Lung (tissue), 12 donors: ENCODE measurements around the gene TOR4A. TPM values are rescaled to one million over a fixed set of nuclear protein-coding genes. Genes with fewer than 3 reads are reported as not detected.

Experiments
- ATAC-seq: fragments of 200-7000 bp; cut with Tn5 transposase; one replicate; pipeline ENCODE4 v1.9.1; 2020; ENCODE audit warnings: moderate number of reproducible peaks; ENCODE audit not compliant: insufficient read depth, low FRiP score
- DNase-seq, 3 donors: peaks; one replicate each; pipeline ENCODE4 v3.0.0-alpha.2; 2013 to 2017
- H3K27ac ChIP-seq, 2 donors: one replicate each; pipeline ENCODE4 v1.5.1; 2013; ENCODE audit warnings: mild to moderate bottlenecking in 2 of 2, moderate library complexity in 2 of 2, control low read depth in 1 of 2, inconsistent platforms in 1 of 2, low read depth in 1 of 2, low read length in 1 of 2
- H3K27me3 ChIP-seq, 3 donors: one replicate each; pipeline ENCODE4 v1.5.1; 2013; ENCODE audit warnings: low read length in 2 of 3; ENCODE audit not compliant: control insufficient read depth in 3 of 3, insufficient read depth in 3 of 3
- H3K36me3 ChIP-seq, 4 donors: one replicate each; pipeline ENCODE4 v1.5.1; 2013; ENCODE audit warnings: low read length in 4 of 4, mild to moderate bottlenecking in 1 of 4, moderate library complexity in 1 of 4; ENCODE audit not compliant: control insufficient read depth in 4 of 4, insufficient read depth in 4 of 4
- H3K4me1 ChIP-seq, 5 donors: one replicate each; pipeline ENCODE4 v1.5.1; 2013; ENCODE audit warnings: low read length in 5 of 5, mild to moderate bottlenecking in 2 of 5, moderate library complexity in 1 of 5; ENCODE audit not compliant: control insufficient read depth in 5 of 5, insufficient read depth in 5 of 5
- H3K4me3 ChIP-seq: one replicate; pipeline ENCODE4 v1.5.1; 2013; ENCODE audit warnings: mild to moderate bottlenecking, control low read depth, moderate library complexity
- H3K9ac ChIP-seq, 2 donors: one replicate each; pipeline ENCODE4 v1.5.1; 2013; ENCODE audit warnings: low read length in 2 of 2, control low read depth in 1 of 2; ENCODE audit not compliant: insufficient read depth in 1 of 2
- H3K9me3 ChIP-seq, 4 donors: one replicate each; pipeline ENCODE4 v1.5.1; 2013; ENCODE audit warnings: low read length in 3 of 4, mild to moderate bottlenecking in 1 of 4, moderate library complexity in 1 of 4; ENCODE audit not compliant: control insufficient read depth in 4 of 4, insufficient read depth in 3 of 4
- WGBS, 2 donors: extraction: QIAGEN DNeasy Blood & Tissue Kit; methylation state at CpG; one replicate each; pipeline ENCODE4 v1.1.7; 2013; 5-methylcytosine and 5-hydroxymethylcytosine counted together
- polyA plus RNA-seq, 2 donors: library from polyadenylated mRNA; stranded (reverse); fragments of 200-250 nt; gene quantifications; one replicate each; pipeline ENCODE4 v1.2.1, GENCODE V29; 2013
- total RNA-seq, 2 donors: library from RNA; depleted of rRNA in 1 of 2; stranded (reverse); fragments of >200 nt in 1 of 2; gene quantifications; one replicate each; pipeline ENCODE4 v1.2.1, GENCODE V29; 2014 to 2021
- TF ChIP-seq, protein P1 (sequence below): IDR thresholded peaks from 2 replicates; pipeline ENCODE4 v1.5.1; 2012; ENCODE audit warnings: mild to moderate bottlenecking; ENCODE audit errors: control extremely low read depth, extremely low read depth
- donor health status: control.
- donor health status: control.
- donor health status: Bipolar disorder and iron deficiency.
- donor health status: healthy.
- donor health status: DM: yes; HTN: yes; CAD: no.

Gene TOR4A
- total and polyA plus RNA-seq, 4 donors, result 9.6 to 42.5 (median 20.7) TPM

DNA sequence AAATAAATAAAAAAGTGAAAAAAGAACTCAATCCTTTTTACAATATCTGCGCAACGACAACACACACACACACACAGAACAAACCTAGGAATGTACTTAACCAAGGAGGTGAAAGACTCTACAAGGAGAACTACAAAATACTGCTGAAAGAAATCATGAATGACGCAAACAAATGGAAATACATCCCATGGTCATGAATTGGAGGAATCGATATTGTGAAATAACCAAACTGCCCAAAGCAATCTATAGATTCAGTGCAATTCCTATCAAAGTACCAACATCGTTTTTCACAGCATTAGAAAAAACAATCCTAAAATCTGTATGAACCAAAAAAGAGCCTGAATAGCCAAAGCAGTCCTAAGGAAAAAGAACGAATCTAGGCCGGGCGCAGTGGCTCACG lies 54.4 kb downstream of the TOR4A start:
- H3K27ac ChIP-seq, result no peak overlapping the region
- H3K36me3 ChIP-seq, result peaks cover 0 to 1% (median 0%) of the 10 kb centered on the region in 4 donors
- H3K9ac ChIP-seq, result no peak overlapping the region
- H3K4me1 ChIP-seq, result no peaks in the 10 kb centered on the region
- DNase-seq (no peak), ATAC-seq (no peak)
- H3K27me3 ChIP-seq, result no peaks in the 10 kb centered on the region
- peaks cover 0 to 3% (median 1%) of the 10 kb centered on the region in 4 donors for H3K9me3 ChIP-seq
- WGBS, 2 donors, result 95 to 96% methylated on average over 9 of the region's 9 CpGs
- TF ChIP-seq, protein P1, sequence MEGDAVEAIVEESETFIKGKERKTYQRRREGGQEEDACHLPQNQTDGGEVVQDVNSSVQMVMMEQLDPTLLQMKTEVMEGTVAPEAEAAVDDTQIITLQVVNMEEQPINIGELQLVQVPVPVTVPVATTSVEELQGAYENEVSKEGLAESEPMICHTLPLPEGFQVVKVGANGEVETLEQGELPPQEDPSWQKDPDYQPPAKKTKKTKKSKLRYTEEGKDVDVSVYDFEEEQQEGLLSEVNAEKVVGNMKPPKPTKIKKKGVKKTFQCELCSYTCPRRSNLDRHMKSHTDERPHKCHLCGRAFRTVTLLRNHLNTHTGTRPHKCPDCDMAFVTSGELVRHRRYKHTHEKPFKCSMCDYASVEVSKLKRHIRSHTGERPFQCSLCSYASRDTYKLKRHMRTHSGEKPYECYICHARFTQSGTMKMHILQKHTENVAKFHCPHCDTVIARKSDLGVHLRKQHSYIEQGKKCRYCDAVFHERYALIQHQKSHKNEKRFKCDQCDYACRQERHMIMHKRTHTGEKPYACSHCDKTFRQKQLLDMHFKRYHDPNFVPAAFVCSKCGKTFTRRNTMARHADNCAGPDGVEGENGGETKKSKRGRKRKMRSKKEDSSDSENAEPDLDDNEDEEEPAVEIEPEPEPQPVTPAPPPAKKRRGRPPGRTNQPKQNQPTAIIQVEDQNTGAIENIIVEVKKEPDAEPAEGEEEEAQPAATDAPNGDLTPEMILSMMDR, result no peak
- no peak overlapping the region for H3K4me3 ChIP-seq

Other genes with a start within 250 kb of the TOR4A start
- gene ABCA2, start 249.5 kb upstream of the TOR4A start, total RNA-seq, result 10 to 100 TPM; 13.4 to 39.0 TPM
- gene ABCA2, start 249.5 kb upstream of the TOR4A start, polyA plus RNA-seq, result 10 to 100 TPM; 14.8 to 18.1 TPM
- gene FUT7, start 245.6 kb upstream of the TOR4A start, total RNA-seq, result 1 to 10 TPM in 1 of 2 donors, under 1 TPM in 1; 0.37 to 1.0 TPM
- 1 to 10 TPM in 1 of 2 donors, under 1 TPM in 1; 0.45 to 5.5 TPM for gene FUT7, start 245.6 kb upstream of the TOR4A start, polyA plus RNA-seq
- gene NPDC1, start 231.5 kb upstream of the TOR4A start, total RNA-seq, result 10 to 100 TPM; 28.7 to 99.3 TPM
- gene NPDC1, start 231.5 kb upstream of the TOR4A start, polyA plus RNA-seq, result 10 to 100 TPM; 49.0 to 87.5 TPM
- gene ENTPD2, start 223.7 kb upstream of the TOR4A start, total RNA-seq, result 1 to 10 TPM; 1.8 to 3.2 TPM
- gene ENTPD2, start 223.7 kb upstream of the TOR4A start, polyA plus RNA-seq, result under 1 TPM; 0.39 to 0.53 TPM
- 1 to 10 TPM; 1.4 to 1.7 TPM for gene SAPCD2, start 207.2 kb upstream of the TOR4A start, total RNA-seq
- gene SAPCD2, start 207.2 kb upstream of the TOR4A start, polyA plus RNA-seq, result 1 to 10 TPM; 1.3 to 2.1 TPM
- gene UAP1L1, start 200.2 kb upstream of the TOR4A start, total RNA-seq, result 10 to 100 TPM; 12.2 to 35.5 TPM
- 10 to 100 TPM; 14.5 to 19.7 TPM for gene UAP1L1, start 200.2 kb upstream of the TOR4A start, polyA plus RNA-seq
- 10 to 100 TPM; 56.7 to 70.9 TPM for gene MAN1B1, start 190.7 kb upstream of the TOR4A start, total RNA-seq
- gene MAN1B1, start 190.7 kb upstream of the TOR4A start, polyA plus RNA-seq, result 10 to 100 TPM; 40.3 to 56.9 TPM
- 100 to 1,000 TPM in 1 of 2 donors, 10 to 100 TPM in 1; 48.0 to 236 TPM for gene DPP7, start 163.0 kb upstream of the TOR4A start, total RNA-seq
- gene DPP7, start 163.0 kb upstream of the TOR4A start, polyA plus RNA-seq, result 100 to 1,000 TPM; 220 to 436 TPM
- gene GRIN1, start 138.6 kb upstream of the TOR4A start, total RNA-seq, result under 1 TPM; 0.06 to 0.49 TPM
- under 1 TPM; 0.18 to 0.51 TPM for gene GRIN1, start 138.6 kb upstream of the TOR4A start, polyA plus RNA-seq
- gene LRRC26, start 107.7 kb upstream of the TOR4A start, total RNA-seq, result 1 to 10 TPM in 1 of 2 donors, under 1 TPM in 1; 0.77 to 5.2 TPM
- under 1 TPM; 0.12 to 0.37 TPM for gene LRRC26, start 107.7 kb upstream of the TOR4A start, polyA plus RNA-seq
- gene TMEM210, start 105.7 kb upstream of the TOR4A start, total RNA-seq, result not detected
- not detected for gene TMEM210, start 105.7 kb upstream of the TOR4A start, polyA plus RNA-seq
- gene ANAPC2, start 89.2 kb upstream of the TOR4A start, total RNA-seq, result 10 to 100 TPM; 31.9 to 60.9 TPM
- gene ANAPC2, start 89.2 kb upstream of the TOR4A start, polyA plus RNA-seq, result 10 to 100 TPM; 32.3 to 50.0 TPM
- gene SSNA1, start 89.0 kb upstream of the TOR4A start, total RNA-seq, result 10 to 100 TPM; 40.8 to 87.0 TPM
- 100 to 1,000 TPM; 114 to 144 TPM for gene SSNA1, start 89.0 kb upstream of the TOR4A start, polyA plus RNA-seq
- 10 to 100 TPM in 1 of 2 donors, 1 to 10 TPM in 1; 8.9 to 30.6 TPM for gene TPRN, start 77.0 kb upstream of the TOR4A start, total RNA-seq
- gene TPRN, start 77.0 kb upstream of the TOR4A start, polyA plus RNA-seq, result 10 to 100 TPM; 12.6 to 18.3 TPM
- gene TMEM203, start 72.1 kb upstream of the TOR4A start, total RNA-seq, result 10 to 100 TPM; 26.0 to 35.8 TPM
- gene TMEM203, start 72.1 kb upstream of the TOR4A start, polyA plus RNA-seq, result 10 to 100 TPM; 31.8 to 39.3 TPM
- 10 to 100 TPM in 1 of 2 donors, 1 to 10 TPM in 1; 4.5 to 22.0 TPM for gene NDOR1, start 72.0 kb upstream of the TOR4A start, total RNA-seq
- gene NDOR1, start 72.0 kb upstream of the TOR4A start, polyA plus RNA-seq, result 10 to 100 TPM; 11.8 to 12.2 TPM
- 1 to 10 TPM; 1.7 to 7.5 TPM for gene RNF208, start 55.5 kb upstream of the TOR4A start, total RNA-seq
- gene RNF208, start 55.5 kb upstream of the TOR4A start, polyA plus RNA-seq, result 10 to 100 TPM in 1 of 2 donors, 1 to 10 TPM in 1; 3.1 to 12.0 TPM
- gene CYSRT1, start 52.6 kb upstream of the TOR4A start, total RNA-seq, result under 1 TPM in 1 of 2 donors, not detected in 1; 0.92 TPM
- 1 to 10 TPM in 1 of 2 donors, under 1 TPM in 1; 0.70 to 2.7 TPM for gene CYSRT1, start 52.6 kb upstream of the TOR4A start, polyA plus RNA-seq
- 1 to 10 TPM in 1 of 2 donors, under 1 TPM in 1; 0.52 to 1.1 TPM for gene RNF224, start 50.2 kb upstream of the TOR4A start, total RNA-seq
- gene RNF224, start 50.2 kb upstream of the TOR4A start, polyA plus RNA-seq, result 1 to 10 TPM in 1 of 2 donors, under 1 TPM in 1; 0.24 to 1.1 TPM
- gene SLC34A3, start 46.8 kb upstream of the TOR4A start, total RNA-seq, result under 1 TPM in 1 of 2 donors, not detected in 1; 0.65 TPM
- gene SLC34A3, start 46.8 kb upstream of the TOR4A start, polyA plus RNA-seq, result under 1 TPM; 0.03 to 0.12 TPM
- 100 to 1,000 TPM; 163 to 505 TPM for gene TUBB4B, start 36.4 kb upstream of the TOR4A start, total RNA-seq
- gene TUBB4B, start 36.4 kb upstream of the TOR4A start, polyA plus RNA-seq, result 100 to 1,000 TPM; 326 to 338 TPM
- gene STPG3, start 26.4 kb upstream of the TOR4A start, total RNA-seq, result not detected
- under 1 TPM in 1 of 2 donors, not detected in 1; 0.18 TPM for gene STPG3, start 26.4 kb upstream of the TOR4A start, polyA plus RNA-seq
- 10 to 100 TPM; 30.4 to 56.2 TPM for gene NELFB, start 22.4 kb upstream of the TOR4A start, total RNA-seq
- 10 to 100 TPM; 37.3 to 51.1 TPM for gene NELFB, start 22.4 kb upstream of the TOR4A start, polyA plus RNA-seq
- 10 to 100 TPM in 1 of 2 donors, 1 to 10 TPM in 1; 5.2 to 10.8 TPM for gene NRARP, start 24.5 kb downstream of the TOR4A start, total RNA-seq
- gene NRARP, start 24.5 kb downstream of the TOR4A start, polyA plus RNA-seq, result 1 to 10 TPM; 2.1 to 6.4 TPM
- 10 to 100 TPM; 17.5 to 21.5 TPM for gene EXD3, start 145.4 kb downstream of the TOR4A start, total RNA-seq
- gene EXD3, start 145.4 kb downstream of the TOR4A start, polyA plus RNA-seq, result 10 to 100 TPM in 1 of 2 donors, 1 to 10 TPM in 1; 8.6 to 30.5 TPM
- gene NOXA1, start 145.7 kb downstream of the TOR4A start, total RNA-seq, result 10 to 100 TPM in 1 of 2 donors, 1 to 10 TPM in 1; 3.1 to 10.1 TPM
- gene NOXA1, start 145.7 kb downstream of the TOR4A start, polyA plus RNA-seq, result 10 to 100 TPM in 1 of 2 donors, 1 to 10 TPM in 1; 2.1 to 11.7 TPM
- gene ENTPD8, start 163.6 kb downstream of the TOR4A start, total RNA-seq, result under 1 TPM; 0.14 to 0.28 TPM
- under 1 TPM; 0.08 to 0.45 TPM for gene ENTPD8, start 163.6 kb downstream of the TOR4A start, polyA plus RNA-seq
- gene NSMF, start 181.6 kb downstream of the TOR4A start, total RNA-seq, result 10 to 100 TPM; 13.8 to 34.1 TPM
- 10 to 100 TPM; 26.1 to 39.8 TPM for gene NSMF, start 181.6 kb downstream of the TOR4A start, polyA plus RNA-seq